ENCODE data around the gene ARHGEF7. TPM values are rescaled to one million over a fixed set of nuclear protein-coding genes. Genes with fewer than 3 reads are reported as not detected.

The ARHGEF7 gene
- total RNA-seq, 4 donors from 2014 or later, result 69.9 to 163 (median 102) TPM

GRCh38 chr13:111288276-111288675, 173.2 kb downstream of the ARHGEF7 start:
- no peak for ATAC-seq (ENCODE audit: low FRiP score)
- no peak for DNase-seq (ENCODE audit: low spot score)
- TF ChIP-seq, protein P1, sequence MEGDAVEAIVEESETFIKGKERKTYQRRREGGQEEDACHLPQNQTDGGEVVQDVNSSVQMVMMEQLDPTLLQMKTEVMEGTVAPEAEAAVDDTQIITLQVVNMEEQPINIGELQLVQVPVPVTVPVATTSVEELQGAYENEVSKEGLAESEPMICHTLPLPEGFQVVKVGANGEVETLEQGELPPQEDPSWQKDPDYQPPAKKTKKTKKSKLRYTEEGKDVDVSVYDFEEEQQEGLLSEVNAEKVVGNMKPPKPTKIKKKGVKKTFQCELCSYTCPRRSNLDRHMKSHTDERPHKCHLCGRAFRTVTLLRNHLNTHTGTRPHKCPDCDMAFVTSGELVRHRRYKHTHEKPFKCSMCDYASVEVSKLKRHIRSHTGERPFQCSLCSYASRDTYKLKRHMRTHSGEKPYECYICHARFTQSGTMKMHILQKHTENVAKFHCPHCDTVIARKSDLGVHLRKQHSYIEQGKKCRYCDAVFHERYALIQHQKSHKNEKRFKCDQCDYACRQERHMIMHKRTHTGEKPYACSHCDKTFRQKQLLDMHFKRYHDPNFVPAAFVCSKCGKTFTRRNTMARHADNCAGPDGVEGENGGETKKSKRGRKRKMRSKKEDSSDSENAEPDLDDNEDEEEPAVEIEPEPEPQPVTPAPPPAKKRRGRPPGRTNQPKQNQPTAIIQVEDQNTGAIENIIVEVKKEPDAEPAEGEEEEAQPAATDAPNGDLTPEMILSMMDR (IDR thresholded peaks at IDR 0.05), result no peak

DNA sequence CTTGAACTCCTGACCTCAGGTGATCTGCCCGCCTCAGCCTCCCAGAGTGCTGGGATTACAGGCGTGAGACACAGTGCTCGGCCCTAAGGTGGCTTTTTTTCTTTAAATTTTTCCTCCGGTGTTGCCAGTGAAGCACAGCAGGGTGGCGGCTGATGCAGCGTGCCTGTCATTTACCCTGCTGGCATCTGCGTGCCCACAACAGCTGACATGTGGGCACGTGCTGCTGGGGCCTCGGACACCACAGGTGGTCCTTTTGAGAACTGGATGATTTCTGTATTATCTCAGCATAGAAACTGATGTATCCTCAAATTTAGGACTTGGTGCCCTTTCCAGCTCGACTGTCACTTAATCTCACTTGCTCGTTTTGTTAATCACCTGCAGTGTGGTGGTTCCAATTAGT, 174.1 kb downstream of the ARHGEF7 start:
- DNase-seq (ENCODE audit: low spot score), result no peak

DNA sequence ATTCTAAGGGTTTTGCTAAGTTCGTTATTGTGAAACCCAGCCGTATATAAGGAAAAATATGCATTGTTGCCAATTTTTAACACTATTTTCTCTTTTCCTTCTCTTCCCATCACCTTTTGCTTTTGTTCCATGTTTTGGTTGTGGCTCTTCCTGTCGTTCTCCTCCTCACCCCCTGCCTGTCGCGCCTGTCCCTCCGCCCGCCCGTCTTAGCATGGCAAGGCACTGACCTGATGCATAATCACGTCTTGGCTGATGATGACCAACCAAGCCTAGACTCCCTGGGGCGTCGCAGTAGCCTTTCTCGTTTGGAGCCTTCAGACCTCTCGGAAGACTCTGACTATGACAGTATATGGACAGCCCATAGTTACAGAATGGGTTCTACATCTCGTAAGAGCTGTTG, 176.8 kb downstream of the ARHGEF7 start:
- TF ChIP-seq, protein P1 (IDR thresholded peaks at IDR 0.05), result no peak
- ATAC-seq (ENCODE audit: low FRiP score) (no peak), DNase-seq (ENCODE audit: low spot score) (no peak)

More for the DNA sequence above, 174.1 kb downstream of the ARHGEF7 start:
- TF ChIP-seq, protein P1 (IDR thresholded peaks at IDR 0.05), result no peak
- no peak for ATAC-seq (ENCODE audit: low FRiP score)

DNA sequence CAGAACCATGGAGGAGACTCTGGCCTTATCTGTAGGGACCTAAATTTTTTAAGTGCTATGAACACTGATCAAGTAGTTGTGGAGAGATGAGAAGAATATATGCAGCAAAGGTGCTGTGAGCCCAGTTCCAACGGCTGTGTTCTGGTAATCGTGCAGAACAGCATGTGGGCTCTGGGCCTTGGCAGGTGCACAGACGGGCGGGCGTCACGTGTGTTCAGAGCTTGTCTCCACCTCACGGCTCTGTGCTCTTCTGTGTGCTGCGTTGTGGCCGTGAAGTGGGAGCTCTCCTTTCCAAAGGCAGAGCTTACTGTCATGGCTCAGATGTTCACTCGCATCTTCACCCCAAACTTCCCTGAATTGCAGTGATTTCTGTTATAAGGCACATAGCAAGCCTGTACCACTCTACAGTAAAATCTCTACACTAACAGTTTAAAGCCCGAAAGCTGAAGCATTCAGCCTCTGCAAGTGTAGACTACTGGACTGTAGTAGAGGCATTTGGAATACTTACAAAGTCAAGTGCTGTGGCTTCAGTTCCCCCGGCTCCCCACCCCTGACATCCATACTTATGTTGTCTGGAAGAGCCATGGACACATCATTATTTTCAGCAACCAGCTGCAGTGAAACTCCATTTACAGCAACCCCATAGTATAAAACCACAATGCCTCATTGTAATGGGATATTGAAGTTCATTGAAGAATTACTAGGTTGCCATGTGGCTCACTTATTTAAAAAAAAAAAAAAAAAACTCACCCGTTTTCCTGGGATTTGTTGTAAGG, 177.8 kb downstream of the ARHGEF7 start:
- DNase-seq (ENCODE audit: low spot score), result no peak
- TF ChIP-seq, protein P1 (IDR thresholded peaks at IDR 0.05), result no peak
- no peak for ATAC-seq (ENCODE audit: low FRiP score)

DNA sequence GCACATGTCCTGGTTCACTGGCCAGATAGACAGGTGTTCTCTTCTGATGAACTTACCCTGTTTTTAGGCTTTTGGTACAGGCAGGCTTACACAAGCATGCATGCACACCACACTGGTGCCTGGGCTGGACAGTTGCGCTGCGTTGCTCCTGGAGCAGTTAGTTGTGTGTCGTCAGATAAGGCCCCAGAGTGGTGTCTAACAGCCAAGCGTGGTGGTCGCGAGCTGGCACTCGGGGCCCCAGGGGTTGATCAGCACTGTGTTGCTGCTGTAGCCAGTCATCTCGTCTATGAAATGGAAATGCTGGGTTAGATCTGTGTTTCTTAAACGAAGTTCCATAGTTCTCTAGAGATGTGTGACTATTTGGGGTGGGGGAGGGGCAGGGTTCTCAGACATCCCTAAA, 180.8 kb downstream of the ARHGEF7 start:
- ATAC-seq (ENCODE audit: low FRiP score) (no peak), DNase-seq (ENCODE audit: low spot score) (no peak)
- TF ChIP-seq, protein P1 (IDR thresholded peaks at IDR 0.05), result no peak

- TF ChIP-seq, protein P1 (IDR thresholded peaks at IDR 0.05), result no peak
Observed at GRCh38 chr13:111296417-111296816, 181.3 kb downstream of the ARHGEF7 start.

More at GRCh38 chr13:111296417-111296816, 181.3 kb downstream of the ARHGEF7 start:
- ATAC-seq (ENCODE audit: low FRiP score) (no peak), DNase-seq (ENCODE audit: low spot score) (no peak)
